SH-SY5Y (cell line): ENCODE results near the gene CSGALNACT2.

Experiments used
- GATA2 ChIP-seq: IDR thresholded peaks from 2 replicates; pipeline ENCODE4 v1.6.1; 2011; ENCODE audit warnings: mild to moderate bottlenecking, low read depth, low read length
- GATA3 ChIP-seq: IDR thresholded peaks from 2 replicates; pipeline ENCODE4 v1.6.1; 2011; ENCODE audit warnings: low read depth, mild to moderate bottlenecking, low read length, moderate library complexity

Gene CSGALNACT2

GRCh38 chr10:43211431-43212042 is 73.3 kb downstream of the CSGALNACT2 start:
- no peak for TF ChIP-seq GATA2
- TF ChIP-seq GATA3 = no peak

DNA sequence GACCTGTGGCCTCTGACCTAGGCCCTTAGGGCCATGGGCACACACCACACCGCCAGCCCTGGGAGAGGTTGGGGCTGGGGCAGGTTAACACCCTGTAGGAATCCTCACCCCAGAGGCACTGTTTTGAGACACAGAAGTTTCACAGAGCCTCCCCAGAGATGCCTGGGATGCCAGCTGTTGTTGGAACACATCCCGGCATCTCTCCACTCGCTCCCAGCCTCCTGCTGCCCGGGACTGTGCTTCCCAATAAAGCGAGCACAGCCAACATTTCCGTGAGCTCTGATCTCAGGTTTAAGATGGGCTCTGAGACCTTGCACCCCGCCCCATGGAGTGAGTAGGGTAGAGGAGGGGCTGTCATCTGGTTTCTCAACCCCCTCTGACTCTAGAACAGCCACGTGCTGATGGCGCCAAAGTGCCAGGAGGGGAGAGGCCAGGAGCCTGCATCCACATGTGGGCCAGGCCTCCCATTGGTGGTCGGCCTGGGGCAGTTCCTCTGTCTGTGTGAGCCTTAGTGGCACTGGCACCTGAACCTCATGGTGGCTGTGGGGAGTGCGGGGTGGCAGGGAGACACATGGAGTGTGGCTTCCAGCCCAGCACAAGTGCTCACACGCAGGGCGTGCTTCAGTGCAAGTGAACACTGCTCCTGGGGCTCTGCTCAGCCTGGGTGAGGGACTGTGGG is 73.9 kb downstream of the CSGALNACT2 start:
- TF ChIP-seq GATA2 = no peak
- TF ChIP-seq GATA3 = no peak

GRCh38 chr10:43214071-43214955 is 76.1 kb downstream of the CSGALNACT2 start:
- no peak for TF ChIP-seq GATA3
- TF ChIP-seq GATA2 = no peak

- TF ChIP-seq GATA2 (no peak), GATA3 (no peak)
Observed at GRCh38 chr10:43214956-43215561, 76.8 kb downstream of the CSGALNACT2 start.

- no peak for TF ChIP-seq GATA2
- TF ChIP-seq GATA3 = no peak
Observed at GRCh38 chr10:43215758-43216455, 77.7 kb downstream of the CSGALNACT2 start.

GRCh38 chr10:43216931-43217562 is 78.8 kb downstream of the CSGALNACT2 start:
- no peak for TF ChIP-seq GATA2
- TF ChIP-seq GATA3 = no peak

GRCh38 chr10:43217563-43218205 is 79.4 kb downstream of the CSGALNACT2 start:
- TF ChIP-seq GATA3 (no peak), GATA2 (no peak)

GRCh38 chr10:43218206-43218950 is 80.1 kb downstream of the CSGALNACT2 start:
- TF ChIP-seq GATA3 (no peak), GATA2 (no peak)

- TF ChIP-seq GATA2 (no peak), GATA3 (no peak)
Observed at GRCh38 chr10:43218951-43219837, 80.9 kb downstream of the CSGALNACT2 start.

DNA sequence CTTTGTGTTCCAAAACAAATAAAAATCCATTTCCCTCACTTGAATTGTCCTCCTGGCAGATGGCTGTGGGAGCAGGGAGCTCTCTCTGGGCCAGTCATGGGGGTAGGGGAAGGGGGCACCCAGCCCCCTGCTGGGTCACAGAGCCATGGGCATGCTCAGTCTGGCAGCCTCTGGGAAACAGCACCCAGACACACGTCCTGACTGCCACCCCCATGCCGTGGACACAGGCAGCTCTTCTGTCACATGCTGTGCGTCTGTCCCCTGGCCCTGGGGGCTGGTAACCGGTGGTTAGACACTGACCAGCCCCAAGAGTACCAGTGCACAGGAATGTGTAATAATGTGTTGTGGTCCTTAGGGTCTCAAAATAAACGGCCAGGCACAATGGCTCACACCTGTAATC is 81.6 kb downstream of the CSGALNACT2 start:
- TF ChIP-seq GATA2 = no peak
- TF ChIP-seq GATA3 = no peak

DNA sequence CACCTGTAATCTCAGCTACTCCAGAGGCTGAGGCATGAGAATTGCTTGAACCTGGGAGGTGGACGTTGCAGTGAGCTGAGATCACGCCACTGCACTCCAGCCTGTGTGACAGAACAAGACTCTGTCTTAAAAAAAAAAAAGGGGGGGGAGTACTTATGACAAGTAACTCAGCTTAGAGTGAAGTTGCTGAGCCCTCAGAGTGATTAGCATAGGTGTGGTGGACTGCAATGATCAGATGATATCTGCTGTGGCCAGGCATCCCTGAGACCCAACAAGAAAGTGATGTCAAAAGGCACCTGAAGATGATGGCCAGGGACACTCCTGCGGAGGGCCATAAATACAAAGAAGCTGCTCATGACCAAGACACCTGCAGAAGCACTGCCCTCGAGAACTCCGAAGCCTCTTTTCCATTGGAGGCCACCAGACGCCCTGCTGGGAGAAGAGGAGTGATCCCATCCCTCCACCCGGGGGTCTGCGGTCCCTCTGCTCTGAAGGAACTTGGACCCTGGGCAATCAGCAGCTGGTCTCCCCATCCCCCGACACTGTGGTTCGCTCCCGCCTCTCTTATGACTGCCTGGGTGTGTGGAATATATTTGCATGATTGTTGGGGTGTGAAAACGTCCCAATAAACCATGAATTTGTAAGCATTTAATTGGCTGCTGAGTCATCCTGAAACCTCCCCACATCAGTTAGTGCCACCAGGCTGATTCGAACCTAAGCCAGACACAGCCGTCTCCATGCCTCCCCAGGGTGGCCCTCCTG is 82.6 kb downstream of the CSGALNACT2 start:
- TF ChIP-seq GATA2 = no peak
- no peak for TF ChIP-seq GATA3
